RWPE1 (cell line): ENCODE data around the gene PITPNM3.

Experiments
- CTCF ChIA-PET: fragments of 350-600 bp; sonication (Branson Sonifier 250); formaldehyde crosslinking; extraction: SDS; loops from one replicate; lab custom pipeline; 2021; lab: Yijun Ruan, JAX
- POLR2A ChIA-PET: fragments of 400-600 bp; formaldehyde crosslinking; extraction: SDS; loops from one replicate; lab custom pipeline; 2020; ENCODE audit warnings: antibody characterized with exemption; ENCODE audit not compliant: low non-redundant PET; lab: Yijun Ruan, JAX
- DNase-seq: peaks from one replicate; pipeline ENCODE4 v3.0.0; 2012; ENCODE audit warnings: low spot score
- H3K27ac ChIP-seq: fragments of 450-650 bp; 2 replicates; pipeline ENCODE4 v1.5.1; 2017
- CTCF ChIP-seq: fragments of 450-650 bp; conservative IDR thresholded peaks from 2 replicates; pipeline ENCODE4 v1.5.1; 2017; ENCODE audit warnings: low read depth, mild to moderate bottlenecking

Gene PITPNM3

DNA sequence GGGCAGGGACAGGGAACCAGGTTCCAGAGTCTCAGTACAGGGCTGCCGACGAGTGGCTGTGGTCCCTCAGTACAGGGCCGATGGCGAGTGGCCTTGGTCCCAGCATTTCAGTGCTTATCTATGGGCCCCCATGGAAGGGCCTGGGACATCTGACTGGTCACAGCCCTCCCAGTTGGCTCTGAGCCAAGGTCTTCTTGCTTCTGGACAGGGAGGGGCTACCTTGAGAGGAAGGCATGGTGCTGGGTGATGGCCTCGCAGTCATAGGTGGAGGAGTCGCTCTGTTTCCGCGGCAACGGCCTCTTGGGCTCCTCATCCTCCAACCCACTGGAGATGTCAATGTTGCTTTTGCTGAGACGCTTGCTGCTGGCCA is 79.6 kb downstream of the PITPNM3 start:
- CTCF ChIA-PET, result no interaction called here

DNA sequence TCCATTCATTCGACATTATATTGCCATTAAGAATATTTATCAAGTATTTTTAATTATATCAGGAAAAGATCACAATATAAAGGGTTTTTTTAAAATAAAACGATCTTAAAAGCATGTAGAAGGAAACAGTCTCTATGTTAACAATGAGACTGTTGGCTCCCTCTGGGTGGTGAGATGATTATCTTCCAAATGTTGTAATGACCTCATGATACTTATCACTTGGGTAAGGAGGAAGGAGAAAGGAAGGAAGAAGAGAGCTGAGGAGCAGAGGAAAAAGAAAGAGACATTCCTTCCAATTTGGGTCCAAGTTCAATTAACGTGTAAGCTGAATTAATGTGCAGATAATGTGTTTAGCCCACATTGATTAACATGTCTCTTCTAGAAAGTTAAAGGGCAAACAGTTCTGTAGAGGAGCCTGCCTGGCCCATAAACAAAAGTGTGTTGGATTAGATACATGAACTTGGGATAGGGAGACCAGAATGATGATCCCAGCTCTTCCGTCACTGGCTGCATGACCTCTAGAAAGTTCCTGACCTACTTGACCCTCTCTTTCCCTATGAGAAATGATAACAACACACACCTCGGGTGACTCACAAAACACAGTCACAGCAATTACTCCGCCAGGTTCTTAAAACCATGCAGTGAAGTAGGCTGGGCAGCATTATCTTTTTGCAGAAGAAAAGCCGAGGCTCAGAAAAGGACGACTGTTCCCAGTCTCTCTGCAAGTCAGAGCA is 80.1 kb downstream of the PITPNM3 start:
- ChIA-PET POLR2A (no interaction called here), CTCF (no interaction called here)
- H3K27ac ChIP-seq, result peak overlapping the region; percentile 61
- peak; percentile 20 for DNase-seq
- TF ChIP-seq CTCF, result no peak

More for the DNA sequence above, 79.6 kb downstream of the PITPNM3 start:
- POLR2A ChIA-PET, result no interaction called here
- H3K27ac ChIP-seq, result peak overlapping the region; percentile 61
- no peak for TF ChIP-seq CTCF
- no peak for DNase-seq

- no peak for DNase-seq
- peak overlapping the region; percentile 81 for H3K27ac ChIP-seq
- TF ChIP-seq CTCF, result no peak
- POLR2A ChIA-PET, result no interaction called here
- CTCF ChIA-PET, result interaction anchor here (0.9 to 1.2 kb wide), 2 partner anchors 77 to 79 kb away, joined by 3 to 5 read pairs; no protein-coding TSS in a partner anchor
Observed at GRCh38 chr17:6475411-6475810, 80.9 kb downstream of the PITPNM3 start.

GRCh38 chr17:6474906-6475305 is 81.4 kb downstream of the PITPNM3 start:
- CTCF ChIA-PET, result interaction anchor here (0.9 to 1.2 kb wide), 2 partner anchors 77 to 80 kb away, joined by 3 to 5 read pairs; no protein-coding TSS in a partner anchor
- peak; percentile 41 for DNase-seq
- H3K27ac ChIP-seq, result peak overlapping the region; percentile 81
- POLR2A ChIA-PET, result no interaction called here
- no peak for TF ChIP-seq CTCF

DNA sequence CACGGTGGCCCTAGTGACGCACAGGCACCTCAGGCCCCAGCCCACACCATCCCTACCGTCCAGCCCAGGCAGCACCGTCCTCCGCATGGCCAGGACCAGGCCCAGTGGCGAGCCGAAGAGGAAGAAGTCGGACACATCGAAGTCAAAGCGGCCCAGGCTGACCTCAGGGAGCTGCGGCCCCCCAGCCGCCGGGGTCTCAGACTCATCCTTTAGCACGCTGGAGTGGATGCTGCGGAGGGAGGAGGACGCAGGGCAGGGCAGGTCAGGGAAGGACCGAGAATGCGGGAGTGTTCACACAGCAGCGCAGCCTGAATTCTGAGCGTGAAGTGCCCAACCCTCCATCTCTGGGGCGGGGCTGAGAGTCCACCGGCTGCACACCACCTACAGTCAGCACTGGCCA is 82.0 kb downstream of the PITPNM3 start:
- POLR2A ChIA-PET, result no interaction called here
- TF ChIP-seq CTCF, result no peak
- no peak for DNase-seq
- CTCF ChIA-PET, result interaction anchor here (1.2 kb wide), 1 partner anchor 78 kb away, joined by 5 read pairs; no protein-coding TSS in a partner anchor
- peak overlapping the region; percentile 81 for H3K27ac ChIP-seq

DNA sequence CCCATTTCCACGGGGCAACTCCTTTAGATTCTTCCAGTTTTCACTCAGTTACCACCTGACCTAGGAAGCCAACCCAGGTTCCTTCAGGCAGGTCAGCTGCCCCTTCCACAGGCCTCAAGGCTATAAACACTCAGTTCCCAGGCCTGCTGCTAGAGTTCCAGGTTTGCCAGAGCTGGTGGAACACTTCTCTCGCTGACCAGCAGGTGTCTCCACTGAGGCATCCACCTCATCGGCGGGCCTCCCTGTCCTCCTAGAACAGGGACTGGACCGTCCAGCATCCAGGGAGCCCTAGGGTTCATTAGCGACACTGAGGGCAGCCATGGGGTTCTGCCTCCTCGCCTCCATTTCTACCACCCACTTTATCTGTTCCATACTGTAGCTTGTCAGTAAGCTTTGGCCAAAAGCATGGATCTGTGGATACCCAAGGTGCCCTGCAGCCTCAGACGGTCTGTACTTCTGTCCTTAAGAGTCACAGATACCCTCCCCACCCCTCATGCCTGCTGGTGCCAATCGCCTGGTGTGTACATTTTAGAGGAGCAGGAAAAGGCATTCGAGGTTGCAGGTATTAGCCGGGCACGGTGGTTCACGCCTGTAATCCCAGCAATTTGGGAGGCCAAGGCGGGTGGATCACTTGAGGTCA is 83.1 kb downstream of the PITPNM3 start:
- DNase-seq, result peak; percentile 81
- POLR2A ChIA-PET, result no interaction called here
- CTCF ChIA-PET, result interaction anchor here (0.6 to 3.0 kb wide), 22 partner anchors 9 to 1868 kb away, joined by 3 to 21 read pairs (median 4); partner anchors contain the start of gene DHX33
- TF ChIP-seq CTCF, result peak; percentile 95
- H3K27ac ChIP-seq, result peak overlapping the region; percentile 81
